H9 (cell line): Measurements from ENCODE around the gene SRGN. TPM values are rescaled to one million over a fixed set of nuclear protein-coding genes. Genes with fewer than 3 reads are reported as not detected.

Experiments
- DNase-seq: peaks from one replicate; pipeline ENCODE4 v3.0.0-alpha.2; 2017
- H2AFZ ChIP-seq: one replicate; pipeline ENCODE4 v1.6.1; 2013; ENCODE audit warnings: mild to moderate bottlenecking, low read length, control low read depth, moderate library complexity
- H2AK5ac ChIP-seq: 2 replicates; pipeline ENCODE4 v1.6.1; 2013; ENCODE audit warnings: low read length, control low read depth, mixed read lengths; ENCODE audit not compliant: insufficient read length
- H2BK120ac ChIP-seq: one replicate; pipeline ENCODE4 v1.6.1; 2013; ENCODE audit warnings: low read depth, mild to moderate bottlenecking, low read length, control low read depth, inconsistent platforms; ENCODE audit not compliant: poor library complexity, severe bottlenecking
- H2BK12ac ChIP-seq: 2 replicates; pipeline ENCODE4 v1.6.1; 2013; ENCODE audit warnings: low read length, control low read depth, mixed read lengths, low read depth; ENCODE audit not compliant: insufficient read length
- H2BK15ac ChIP-seq: 2 replicates; pipeline ENCODE4 v1.6.1; 2013; ENCODE audit warnings: low read depth, low read length, control low read depth
- H2BK20ac ChIP-seq: one replicate; pipeline ENCODE4 v1.6.1; 2013; ENCODE audit warnings: low read depth, mild to moderate bottlenecking, low read length, control low read depth, inconsistent platforms; ENCODE audit not compliant: poor library complexity, severe bottlenecking
- H2BK5ac ChIP-seq: 2 replicates; pipeline ENCODE4 v1.6.1; 2013; ENCODE audit warnings: low read length, control low read depth, mixed read lengths; ENCODE audit not compliant: insufficient read length
- H3K14ac ChIP-seq: 2 replicates; pipeline ENCODE4 v1.6.1; 2013; ENCODE audit warnings: low read length, control low read depth; ENCODE audit not compliant: insufficient read depth
- H3K18ac ChIP-seq: 2 replicates; pipeline ENCODE4 v1.6.1; 2013; ENCODE audit warnings: low read depth, mild to moderate bottlenecking, mixed read lengths, low read length, control low read depth; ENCODE audit not compliant: insufficient read length
- H3K23ac ChIP-seq: 2 replicates; pipeline ENCODE4 v1.6.1; 2013; ENCODE audit warnings: low read length, control low read depth, mixed read lengths, low read depth; ENCODE audit not compliant: insufficient read length
- H3K23me2 ChIP-seq: 2 replicates; pipeline ENCODE4 v1.6.1; 2013; ENCODE audit warnings: low read depth, mild to moderate bottlenecking, mixed read lengths, low read length, control low read depth; ENCODE audit not compliant: insufficient read length, poor library complexity, severe bottlenecking
- H3K27ac ChIP-seq: 2 replicates; pipeline ENCODE4 v1.5.1; 2013; ENCODE audit warnings: low read length, control low read depth, mixed read lengths, low read depth; ENCODE audit not compliant: insufficient read length
- H3K27me3 ChIP-seq: 2 replicates; pipeline ENCODE4 v1.6.1; 2013; ENCODE audit warnings: low read length, control low read depth, inconsistent platforms; ENCODE audit not compliant: insufficient read depth
- H3K4ac ChIP-seq: 2 replicates; pipeline ENCODE4 v1.6.1; 2013; ENCODE audit warnings: low read depth, mild to moderate bottlenecking, control low read depth, inconsistent platforms, low read length, moderate library complexity
- H3K4me1 ChIP-seq: 2 replicates; pipeline ENCODE4 v1.6.1; 2013; ENCODE audit warnings: low read length, control low read depth, inconsistent platforms; ENCODE audit not compliant: insufficient read depth
- H3K4me2 ChIP-seq: 2 replicates; pipeline ENCODE4 v1.6.1; 2013; ENCODE audit warnings: low read length, control low read depth, mixed read lengths; ENCODE audit not compliant: insufficient read length, insufficient read depth
- H3K56ac ChIP-seq: 2 replicates; pipeline ENCODE4 v1.6.1; 2013; ENCODE audit warnings: low read depth, mild to moderate bottlenecking, mixed read lengths, low read length, control low read depth; ENCODE audit not compliant: insufficient read length
- H3K79me1 ChIP-seq: 2 replicates; pipeline ENCODE4 v1.6.1; 2013; ENCODE audit warnings: low read depth, mild to moderate bottlenecking, moderate library complexity, low read length, control low read depth, inconsistent platforms; ENCODE audit not compliant: insufficient read depth, poor library complexity, severe bottlenecking
- H3K79me2 ChIP-seq: 2 replicates; pipeline ENCODE4 v1.6.1; 2013; ENCODE audit warnings: low read length, control low read depth, inconsistent platforms; ENCODE audit not compliant: insufficient read depth
- H3K9ac ChIP-seq: 2 replicates; pipeline ENCODE4 v1.6.1; 2013; ENCODE audit warnings: low read length, control low read depth, mixed read lengths; ENCODE audit not compliant: insufficient read length; ENCODE audit errors: extremely low read depth
- H3K9me3 ChIP-seq: one replicate; pipeline ENCODE4 v1.6.1; 2013; ENCODE audit warnings: low read depth, low read length, inconsistent platforms; ENCODE audit not compliant: control insufficient read depth
- H3T11ph ChIP-seq: one replicate; pipeline ENCODE4 v1.6.1; 2013; ENCODE audit warnings: mild to moderate bottlenecking, low read length, control low read depth, inconsistent platforms
- H4K20me1 ChIP-seq: one replicate; pipeline ENCODE4 v1.6.1; 2013; ENCODE audit not compliant: control insufficient read depth, insufficient read length, insufficient read depth
- H4K5ac ChIP-seq: 2 replicates; pipeline ENCODE4 v1.6.1; 2013; ENCODE audit warnings: low read depth, mild to moderate bottlenecking, mixed read lengths, low read length, control low read depth; ENCODE audit not compliant: insufficient read length
- H4K8ac ChIP-seq: replicated peaks from 2 replicates; pipeline ENCODE4 v1.6.1; 2013; ENCODE audit warnings: low read length, control low read depth, mixed read lengths, low read depth; ENCODE audit not compliant: insufficient read length
- H4K91ac ChIP-seq: 2 replicates; pipeline ENCODE4 v1.6.1; 2013; ENCODE audit warnings: low read depth, mild to moderate bottlenecking, moderate library complexity, mixed read lengths, low read length, control low read depth; ENCODE audit not compliant: insufficient read length
- H3K27ac Mint-ChIP-seq, 3 experiments: 2 replicates in 2 of 3; 3 replicates in 1 of 3; pipeline ENCODE4 v1.8.0; 2020 to 2021; ENCODE audit warnings: mixed read lengths in 3 of 3, mild to moderate bottlenecking in 1 of 3, moderate library complexity in 1 of 3
- H3K27me3 Mint-ChIP-seq: 2 replicates; pipeline ENCODE4 v1.8.0; 2021; ENCODE audit warnings: low read depth, mild to moderate bottlenecking, moderate library complexity, mixed read lengths
- H3K36me3 Mint-ChIP-seq, 3 experiments: 2 replicates in 2 of 3; 3 replicates in 1 of 3; pipeline ENCODE4 v1.8.0; 2020 to 2021; ENCODE audit warnings: low read depth in 3 of 3, mixed read lengths in 3 of 3; ENCODE audit not compliant: insufficient read depth in 1 of 3
- H3K4me1 Mint-ChIP-seq, 2 experiments: 2 replicates each; pipeline ENCODE4 v1.8.0; 2020; ENCODE audit warnings: mixed read lengths in 2 of 2
- H3K4me3 Mint-ChIP-seq, 2 experiments: 2 replicates in 1 of 2; 3 replicates in 1 of 2; pipeline ENCODE4 v1.8.0; 2020 to 2021; ENCODE audit warnings: mild to moderate bottlenecking in 2 of 2, mixed read lengths in 2 of 2, moderate library complexity in 1 of 2
- H3K9me3 Mint-ChIP-seq, 2 experiments: 2 replicates in 1 of 2; 3 replicates in 1 of 2; pipeline ENCODE4 v1.8.0; 2020; ENCODE audit warnings: mild to moderate bottlenecking in 2 of 2, mixed read lengths in 2 of 2, moderate library complexity in 1 of 2
- WGBS: extraction: QIAGEN DNeasy Blood & Tissue Kit; methylation state at CpG from one replicate; pipeline ENCODE4 v1.1.7; 2013; ENCODE audit warnings: missing lambda C conversion rate, low lambda C conversion rate, mixed read lengths; ENCODE audit not compliant: insufficient read length; ENCODE audit errors: extremely low coverage; 5-methylcytosine and 5-hydroxymethylcytosine counted together
- total RNA-seq: library from RNA; stranded (reverse); gene quantifications from 2 replicates; pipeline ENCODE4 v1.2.1, GENCODE V29; 2021
- TF ChIP-seq, protein P1 (sequence below): fragments of 200-600 bp; sonication (generic); conservative IDR thresholded peaks from 3 replicates; pipeline ENCODE4 v1.8.0; 2021; ENCODE audit warnings: antibody characterized with exemption, mild to moderate bottlenecking

Gene SRGN
- total RNA-seq, 1 experiment from 2014 or later: not detected

DNA sequence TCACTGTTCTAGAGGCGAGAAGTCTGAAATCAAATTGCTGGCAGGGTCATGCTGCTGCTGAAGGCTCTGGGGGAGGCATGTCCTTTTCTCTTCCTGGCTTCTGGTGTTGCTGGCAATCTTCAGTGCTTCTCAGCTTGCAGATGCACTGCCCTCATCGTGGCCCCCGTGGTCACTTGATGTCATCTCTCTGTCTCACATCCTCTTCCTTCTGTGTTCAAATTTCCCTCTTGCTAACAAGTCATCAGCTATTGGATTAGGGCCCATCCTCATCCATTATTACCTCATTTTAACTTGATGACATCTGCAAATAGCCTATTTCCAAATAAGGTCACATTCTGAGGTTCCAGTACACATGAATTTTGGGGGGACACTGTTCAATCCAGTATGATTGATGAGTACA, 36.6 kb upstream of the SRGN start:
- Histone ChIP-seq H3K14ac (no peak overlapping the region), H3K4me2 (no peak overlapping the region), H3K56ac (no peak overlapping the region), H3K4ac (no peak overlapping the region), H2BK20ac (no peak overlapping the region), H3K79me1 (no peaks in the 10 kb centered on the region), H3K23me2 (no peaks in the 10 kb centered on the region), H2BK15ac (no peak overlapping the region), H2BK12ac (no peak overlapping the region), H3K23ac (no peak overlapping the region), H3K9ac (no peak overlapping the region), H2BK120ac (no peak overlapping the region), H2BK5ac (no peak overlapping the region), H4K20me1 (no peaks in the 10 kb centered on the region), H3K27me3 (no peaks in the 10 kb centered on the region), H3T11ph (no peak overlapping the region), H3K9me3 (no peaks in the 10 kb centered on the region), H4K8ac (no peak overlapping the region), H3K18ac (no peak overlapping the region), H3K27ac (no peak overlapping the region), H3K4me1 (no peaks in the 10 kb centered on the region), H3K79me2 (no peaks in the 10 kb centered on the region), H2AFZ (no peak overlapping the region), H2AK5ac (no peak overlapping the region), H4K91ac (no peak overlapping the region), H4K5ac (no peak overlapping the region)
- H3K9me3 Mint-ChIP-seq: no peaks in the 10 kb centered on the region; a peak in 1 of 5 replicates
- H3K4me3 Mint-ChIP-seq: no peak overlapping the region
- DNase-seq: no peak
- H3K27me3 Mint-ChIP-seq: no peaks in the 10 kb centered on the region; the same call in 1 of the 2 replicates
- H3K4me1 Mint-ChIP-seq: peaks cover 16 to 23% of the 10 kb centered on the region in 2 experiments
- TF ChIP-seq, protein P1, sequence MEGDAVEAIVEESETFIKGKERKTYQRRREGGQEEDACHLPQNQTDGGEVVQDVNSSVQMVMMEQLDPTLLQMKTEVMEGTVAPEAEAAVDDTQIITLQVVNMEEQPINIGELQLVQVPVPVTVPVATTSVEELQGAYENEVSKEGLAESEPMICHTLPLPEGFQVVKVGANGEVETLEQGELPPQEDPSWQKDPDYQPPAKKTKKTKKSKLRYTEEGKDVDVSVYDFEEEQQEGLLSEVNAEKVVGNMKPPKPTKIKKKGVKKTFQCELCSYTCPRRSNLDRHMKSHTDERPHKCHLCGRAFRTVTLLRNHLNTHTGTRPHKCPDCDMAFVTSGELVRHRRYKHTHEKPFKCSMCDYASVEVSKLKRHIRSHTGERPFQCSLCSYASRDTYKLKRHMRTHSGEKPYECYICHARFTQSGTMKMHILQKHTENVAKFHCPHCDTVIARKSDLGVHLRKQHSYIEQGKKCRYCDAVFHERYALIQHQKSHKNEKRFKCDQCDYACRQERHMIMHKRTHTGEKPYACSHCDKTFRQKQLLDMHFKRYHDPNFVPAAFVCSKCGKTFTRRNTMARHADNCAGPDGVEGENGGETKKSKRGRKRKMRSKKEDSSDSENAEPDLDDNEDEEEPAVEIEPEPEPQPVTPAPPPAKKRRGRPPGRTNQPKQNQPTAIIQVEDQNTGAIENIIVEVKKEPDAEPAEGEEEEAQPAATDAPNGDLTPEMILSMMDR: no peak
- no peaks in the 10 kb centered on the region; a peak in 1 of 7 replicates for H3K36me3 Mint-ChIP-seq
- whole genome bisulfite sequencing: no CpG with 5 or more reads among the region's 3 CpGs
- no peak overlapping the region for H3K27ac Mint-ChIP-seq
